Middle frontal gyrus (tissue), 1 donor: ENCODE measurements around the gene HOXA11.

Experiments used
- DNase-seq: peaks from one replicate; pipeline ENCODE4 v3.0.0-alpha.2; 2015; ENCODE audit warnings: low spot score; ENCODE audit errors: extremely low spot score

Gene HOXA11

GRCh38 chr7:27185013-27185853 lies at the start of gene HOXA11:
Gene HOXA11 (minus strand): TSS chr7:27185232. CDS start chr7:27185144, 88 bp downstream.
- DNase-seq = no peak

- DNase-seq = no peak
Observed at GRCh38 chr7:27229448-27229847, 44.4 kb upstream of the HOXA11 start.

GRCh38 chr7:27224983-27225934 lies 40.2 kb upstream of the HOXA11 start:
- no peak for DNase-seq

GRCh38 chr7:27223941-27224575 lies 39.0 kb upstream of the HOXA11 start:
- no peak for DNase-seq

GRCh38 chr7:27221201-27221797 lies 36.3 kb upstream of the HOXA11 start:
- DNase-seq = no peak

GRCh38 chr7:27220440-27220955 lies 35.5 kb upstream of the HOXA11 start:
- DNase-seq = no peak

- DNase-seq = no peak
Observed at GRCh38 chr7:27219821-27220220, 34.8 kb upstream of the HOXA11 start.

GRCh38 chr7:27217951-27218350 lies 32.9 kb upstream of the HOXA11 start:
- DNase-seq = no peak

GRCh38 chr7:27215356-27215755 lies 30.3 kb upstream of the HOXA11 start:
- no peak for DNase-seq

- no peak for DNase-seq
Observed at GRCh38 chr7:27214239-27214950, 29.4 kb upstream of the HOXA11 start.

- DNase-seq = no peak
Observed at GRCh38 chr7:27213433-27214238, 28.6 kb upstream of the HOXA11 start.

GRCh38 chr7:27212497-27213432 lies 27.7 kb upstream of the HOXA11 start:
- DNase-seq = no peak

- no peak for DNase-seq
Observed at GRCh38 chr7:27211764-27212204, 26.8 kb upstream of the HOXA11 start.

GRCh38 chr7:27211084-27211446 lies 26.0 kb upstream of the HOXA11 start:
- DNase-seq = no peak

- no peak for DNase-seq
Observed at GRCh38 chr7:27210441-27211083, 25.5 kb upstream of the HOXA11 start.

- no peak for DNase-seq
Observed at GRCh38 chr7:27209933-27210440, 25.0 kb upstream of the HOXA11 start.

GRCh38 chr7:27208998-27209397 lies 24.0 kb upstream of the HOXA11 start:
- no peak for DNase-seq
